Measurements from ENCODE around the gene INPP5E.

The INPP5E gene

GRCh38 chr9:136473354-136473721 is 33.7 kb upstream of the INPP5E start:
- DNase-seq (ENCODE audit: low spot score), result no peak

GRCh38 chr9:136472640-136473353 is 33.2 kb upstream of the INPP5E start:
- no peak for DNase-seq (ENCODE audit: low spot score)

- no peak for DNase-seq (ENCODE audit: low spot score)
Observed at GRCh38 chr9:136471802-136472487, 32.3 kb upstream of the INPP5E start.

GRCh38 chr9:136470792-136471469 is 31.3 kb upstream of the INPP5E start:
- DNase-seq (ENCODE audit: low spot score), result no peak

- no peak for DNase-seq (ENCODE audit: low spot score)
Observed at GRCh38 chr9:136470356-136470755, 30.7 kb upstream of the INPP5E start.

GRCh38 chr9:136467766-136468165 is 28.1 kb upstream of the INPP5E start:
- DNase-seq (ENCODE audit: low spot score), result no peak

GRCh38 chr9:136466155-136466541 is 26.5 kb upstream of the INPP5E start:
- DNase-seq (ENCODE audit: low spot score), result no peak

- no peak for DNase-seq (ENCODE audit: low spot score)
Observed at GRCh38 chr9:136465500-136466154, 26.0 kb upstream of the INPP5E start.

- DNase-seq (ENCODE audit: low spot score), result no peak
Observed at GRCh38 chr9:136464241-136464640, 24.6 kb upstream of the INPP5E start.

- DNase-seq (ENCODE audit: low spot score), result no peak
Observed at GRCh38 chr9:136463578-136463977, 23.9 kb upstream of the INPP5E start.

- no peak for DNase-seq (ENCODE audit: low spot score)
Observed at GRCh38 chr9:136462664-136463063, 23.0 kb upstream of the INPP5E start.

GRCh38 chr9:136460772-136461325 is 21.2 kb upstream of the INPP5E start:
- DNase-seq (ENCODE audit: low spot score), result no peak

GRCh38 chr9:136459425-136459824 is 19.8 kb upstream of the INPP5E start:
- DNase-seq (ENCODE audit: low spot score), result no peak

GRCh38 chr9:136457326-136457725 is 17.7 kb upstream of the INPP5E start:
- no peak for DNase-seq (ENCODE audit: low spot score)

GRCh38 chr9:136456258-136456657 is 16.6 kb upstream of the INPP5E start:
- DNase-seq (ENCODE audit: low spot score), result no peak

GRCh38 chr9:136455043-136456002 is 15.7 kb upstream of the INPP5E start:
- DNase-seq (ENCODE audit: low spot score), result no peak

- no peak for DNase-seq (ENCODE audit: low spot score)
Observed at GRCh38 chr9:136454026-136454796, 14.6 kb upstream of the INPP5E start.

- DNase-seq (ENCODE audit: low spot score), result no peak
Observed at GRCh38 chr9:136453326-136453725, 13.7 kb upstream of the INPP5E start.

- DNase-seq (ENCODE audit: low spot score), result no peak
Observed at GRCh38 chr9:136451221-136451877, 11.7 kb upstream of the INPP5E start.

GRCh38 chr9:136448655-136449054 is 9.0 kb upstream of the INPP5E start:
- DNase-seq (ENCODE audit: low spot score), result no peak

Measured in germinal center (tissue), 1 donor.